GM23338 (cell line): ENCODE measurements around the gene CTBP2. TPM values are rescaled to one million over a fixed set of nuclear protein-coding genes. Genes with fewer than 3 reads are reported as not detected.

Experiments used
- ATAC-seq: fragments of 200-7000 bp; cut with Tn5 transposase; 3 replicates; pipeline ENCODE4 v1.9.1; 2020
- DNase-seq: peaks from one replicate; pipeline ENCODE4 v3.0.0-alpha.2; 2015; ENCODE audit warnings: low spot score
- H2AFZ ChIP-seq: fragments of 200-600 bp; sonication (generic); 2 replicates; pipeline ENCODE4 v1.8.0; 2016; ENCODE audit warnings: antibody characterized with exemption, mild to moderate bottlenecking, moderate library complexity
- H3F3A ChIP-seq: fragments of 200-600 bp; sonication (generic); replicated peaks from 2 replicates; pipeline ENCODE4 v1.8.0; 2017; ENCODE audit warnings: antibody characterized with exemption, mixed run types, low read depth
- H3K27ac ChIP-seq: fragments of 200-600 bp; sonication (generic); 2 replicates; pipeline ENCODE4 v1.6.1; 2016; ENCODE audit warnings: low read depth
- H3K27me3 ChIP-seq: fragments of 200-600 bp; sonication (generic); 2 replicates; pipeline ENCODE4 v1.8.0; 2016; ENCODE audit warnings: mild to moderate bottlenecking, mixed run types, moderate library complexity; ENCODE audit not compliant: insufficient read depth
- H3K36me3 ChIP-seq: fragments of 200-600 bp; sonication (generic); 2 replicates; pipeline ENCODE4 v1.8.0; 2016; ENCODE audit warnings: mild to moderate bottlenecking; ENCODE audit not compliant: insufficient read depth
- H3K4me1 ChIP-seq: fragments of 200-600 bp; sonication (generic); 2 replicates; pipeline ENCODE4 v1.8.0; 2016; ENCODE audit warnings: mild to moderate bottlenecking, moderate library complexity; ENCODE audit not compliant: insufficient read depth
- H3K4me2 ChIP-seq: fragments of 200-600 bp; sonication (generic); 2 replicates; pipeline ENCODE4 v1.7.1; 2017; ENCODE audit warnings: mixed run types
- H3K4me3 ChIP-seq: fragments of 200-600 bp; sonication (generic); 2 replicates; pipeline ENCODE4 v1.6.1; 2016; ENCODE audit warnings: mixed run types
- H3K79me2 ChIP-seq: fragments of 200-600 bp; sonication (generic); replicated peaks from 2 replicates; pipeline ENCODE4 v1.8.0; 2017; ENCODE audit warnings: mild to moderate bottlenecking; ENCODE audit not compliant: insufficient read depth
- H3K9me2 ChIP-seq: fragments of 200-600 bp; sonication (generic); 2 replicates; pipeline ENCODE4 v1.8.0; 2017; ENCODE audit not compliant: insufficient read depth
- H4K20me1 ChIP-seq: fragments of 200-600 bp; sonication (generic); replicated peaks from 2 replicates; pipeline ENCODE4 v1.8.0; 2017; ENCODE audit warnings: mild to moderate bottlenecking; ENCODE audit not compliant: insufficient read depth
- H3K27ac Mint-ChIP-seq: 2 replicates; pipeline ENCODE4 v1.8.0; 2020; ENCODE audit warnings: inconsistent platforms, mild to moderate bottlenecking, moderate library complexity, mixed read lengths
- H3K27me3 Mint-ChIP-seq: 3 replicates; pipeline ENCODE4 v1.8.0; 2022; ENCODE audit warnings: low read depth, mild to moderate bottlenecking, moderate library complexity, mixed read lengths, inconsistent platforms; ENCODE audit not compliant: insufficient read depth, poor library complexity
- H3K36me3 Mint-ChIP-seq: 3 replicates; pipeline ENCODE4 v1.8.0; 2021; ENCODE audit warnings: low read depth, mild to moderate bottlenecking, inconsistent platforms, moderate library complexity, mixed read lengths
- H3K4me1 Mint-ChIP-seq: 3 replicates; pipeline ENCODE4 v1.8.0; 2020; ENCODE audit warnings: mild to moderate bottlenecking, inconsistent platforms, mixed read lengths
- H3K4me3 Mint-ChIP-seq: 3 replicates; pipeline ENCODE4 v1.8.0; 2021; ENCODE audit warnings: moderate library complexity, mild to moderate bottlenecking, inconsistent platforms, mixed read lengths
- H3K9me3 Mint-ChIP-seq: 3 replicates; pipeline ENCODE4 v1.8.0; 2020; ENCODE audit warnings: moderate library complexity, mild to moderate bottlenecking, inconsistent platforms, mixed read lengths
- CTCF ChIP-seq, 2 experiments: fragments of 200-600 bp in 1 of 2; sonication (generic) in 1 of 2; conservative IDR thresholded peaks; 2 replicates each; pipeline versions ENCODE4 v1.5.1 to v1.6.1; 2016 to 2017; ENCODE audit warnings: antibody characterized with exemption in 2 of 2, low read depth in 2 of 2, mild to moderate bottlenecking in 2 of 2, moderate library complexity in 1 of 2
- EZH2 ChIP-seq: fragments of 200-600 bp; sonication (generic); IDR thresholded peaks from one replicate; pipeline ENCODE4 v1.8.0; 2017; ENCODE audit warnings: antibody characterized with exemption, mild to moderate bottlenecking, low read depth; ENCODE audit not compliant: unreplicated experiment
- EZH2phosphoT487 ChIP-seq: fragments of 200-600 bp; sonication (generic); IDR thresholded peaks from one replicate; pipeline ENCODE4 v1.8.1; 2018; ENCODE audit warnings: antibody characterized with exemption; ENCODE audit not compliant: unreplicated experiment
- NANOG ChIP-seq: IDR thresholded peaks from 2 replicates; pipeline ENCODE4 v1.6.1; 2016; ENCODE audit warnings: antibody characterized with exemption, borderline replicate concordance
- POLR2AphosphoS5 ChIP-seq: IDR thresholded peaks from 2 replicates; pipeline ENCODE4 v1.6.1; 2016; ENCODE audit warnings: antibody characterized with exemption, low read depth
- REST ChIP-seq: IDR thresholded peaks from one replicate; pipeline ENCODE4 v1.6.1; 2018; ENCODE audit warnings: antibody characterized with exemption; ENCODE audit not compliant: unreplicated experiment
- ZNF114 ChIP-seq: fragments of 250-450 bp; sonication (Bioruptor Pico); IDR thresholded peaks from 2 replicates; pipeline ENCODE4 v1.5.0; 2020; ENCODE audit warnings: mild to moderate bottlenecking, moderate library complexity
- polyA plus RNA-seq: library from polyadenylated mRNA; unstranded; fragments of >200 nt; fragmentation: Nextera tagmentation; extraction: Ambion mirVana; gene quantifications from 2 replicates; pipeline ENCODE4 v1.2.1, GENCODE V29; 2016
- total RNA-seq: library from RNA; depleted of rRNA; stranded (reverse); fragments of >200 nt; shearing (Covaris generic); gene quantifications from 2 replicates; pipeline ENCODE4 v1.2.3, GENCODE V29; 2014

The CTBP2 gene
- total and polyA plus RNA-seq, 2 experiments from 2014 or later = 133 to 265 TPM

GRCh38 chr10:125124115-125124487 is 36.3 kb downstream of the CTBP2 start:
- H3F3A ChIP-seq = 0 out of 2 replicates have a peak, but pooled peaks cover 8% of the 10 kb centered on the region
- Mint-ChIP-seq H3K27ac (peak overlapping the region; percentile 79), H3K27me3 (peaks cover 13% of the 10 kb centered on the region), H3K36me3 (peaks cover 71% of the 10 kb centered on the region), H3K4me1 (peaks cover 91% of the 10 kb centered on the region), H3K9me3 (no peaks in the 10 kb centered on the region), H3K4me3 (no peak overlapping the region; the same call in 2 of the 3 replicates)
- no peak overlapping the region for H3K27ac ChIP-seq
- H3K4me2 ChIP-seq = 0 out of 2 replicates have a peak overlapping the region, but pooled peaks have one; percentile 2
- TF ChIP-seq NANOG (no peak), EZH2 (no peak), REST (no peak), CTCF (conservative IDR thresholded peaks at IDR 0.05; ENCODE audit: low read depth in 2 of 2) (no peak), ZNF114 (CRISPR knock-in tag) (no peak)
- H3K27me3 ChIP-seq = no peaks in the 10 kb centered on the region
- H3K9me2 ChIP-seq = 0 out of 2 replicates have a peak, but pooled peaks cover 2% of the 10 kb centered on the region
- ATAC-seq (no peak), DNase-seq (no peak)
- H3K36me3 ChIP-seq = peaks cover 21% of the 10 kb centered on the region
- H4K20me1 ChIP-seq = peaks cover 98% of the 10 kb centered on the region
- H3K4me1 ChIP-seq = peaks cover 90% of the 10 kb centered on the region
- H2AFZ ChIP-seq = no peak overlapping the region
- peaks cover 100% of the 10 kb centered on the region for H3K79me2 ChIP-seq
- no peak overlapping the region for H3K4me3 ChIP-seq

GRCh38 chr10:125123476-125124114 is 36.8 kb downstream of the CTBP2 start:
- no peak for DNase-seq
- H3K27ac ChIP-seq = peak overlapping the region; percentile 78; the same call in 1 of the 2 replicates
- H3K4me3 Mint-ChIP-seq = no peak overlapping the region
- TF ChIP-seq POLR2AphosphoS5 (no peak), REST (no peak), ZNF114 (CRISPR knock-in tag) (no peak), EZH2phosphoT487 (no peak)

More at GRCh38 chr10:125123476-125124114, 36.8 kb downstream of the CTBP2 start:
- Histone ChIP-seq H2AFZ (no peak overlapping the region), H3K9me2 (0 out of 2 replicates have a peak, but pooled peaks cover under 1% of the 10 kb centered on the region), H3K4me3 (no peak overlapping the region), H3K36me3 (peaks cover 16% of the 10 kb centered on the region), H3K4me1 (peaks cover 90% of the 10 kb centered on the region), H3K79me2 (peaks cover 100% of the 10 kb centered on the region), H4K20me1 (peaks cover 97% of the 10 kb centered on the region), H3K4me2 (0 out of 2 replicates have a peak overlapping the region, but pooled peaks have one; percentile 2), H3K27me3 (no peaks in the 10 kb centered on the region), H3F3A (0 out of 2 replicates have a peak, but pooled peaks cover 6% of the 10 kb centered on the region)
- Mint-ChIP-seq H3K27ac (peak overlapping the region; percentile 79), H3K36me3 (peaks cover 70% of the 10 kb centered on the region), H3K27me3 (peaks cover 13% of the 10 kb centered on the region), H3K4me1 (peaks cover 92% of the 10 kb centered on the region), H3K9me3 (no peaks in the 10 kb centered on the region)
- no peak; the same call in 2 of the 3 replicates for ATAC-seq
